OCI-LY7 (cell line): ENCODE data around the gene MCF2L2. TPM values are rescaled to one million over a fixed set of nuclear protein-coding genes. Genes with fewer than 3 reads are reported as not detected.

Source experiments
- BruUV-seq: library from RNA; stranded (reverse); fragments of 400-500 nt; replicated peaks from 2 replicates; lab custom pipeline; 2021; lab: Mats Ljungman, UMichigan
- CTCF ChIA-PET: fragments of 300-600 bp; sonication (Branson Sonifier 250); formaldehyde crosslinking; loops from one replicate; lab custom pipeline; 2022; ENCODE audit warnings: antibody characterized with exemption; ENCODE audit not compliant: unreplicated experiment; lab: Charles Lee
- POLR2A ChIA-PET: fragments of 300-600 bp; sonication (Branson Sonifier 250); formaldehyde crosslinking; loops from one replicate; lab custom pipeline; 2022; ENCODE audit warnings: antibody characterized with exemption; lab: Charles Lee
- DNase-seq: peaks from one replicate; pipeline ENCODE4 v3.0.0-alpha.2; 2015; ENCODE audit warnings: low spot score
- H2AFZ ChIP-seq: fragments of 200-600 bp; sonication (generic), shearing (Covaris generic); 2 replicates; pipeline ENCODE4 v1.6.1; 2014; ENCODE audit warnings: mild to moderate bottlenecking, antibody characterized with exemption, low read length, moderate library complexity
- H3K27ac ChIP-seq: fragments of 200-600 bp; sonication (generic); 2 replicates; pipeline ENCODE4 v1.5.1; 2014; ENCODE audit warnings: mixed run types, low read depth, mild to moderate bottlenecking, moderate library complexity, low read length, inconsistent platforms; ENCODE audit not compliant: poor library complexity, severe bottlenecking
- H3K36me3 ChIP-seq: fragments of 200-600 bp; sonication (generic); 2 replicates; pipeline ENCODE4 v1.6.1; 2014; ENCODE audit warnings: mild to moderate bottlenecking, antibody characterized with exemption, low read length, moderate library complexity, mixed read lengths; ENCODE audit not compliant: insufficient read depth
- H3K4me1 ChIP-seq: fragments of 200-600 bp; sonication (generic); 2 replicates; pipeline ENCODE4 v1.5.1; 2014; ENCODE audit warnings: mild to moderate bottlenecking, low read length; ENCODE audit not compliant: insufficient read depth, poor library complexity, severe bottlenecking
- H3K4me2 ChIP-seq: fragments of 200-600 bp; sonication (generic); 2 replicates; pipeline ENCODE4 v1.6.1; 2014; ENCODE audit warnings: mild to moderate bottlenecking, low read length
- H3K4me3 ChIP-seq: fragments of 200-600 bp; sonication (generic); 2 replicates; pipeline ENCODE4 v1.5.1; 2014; ENCODE audit warnings: mild to moderate bottlenecking, low read depth, low read length; ENCODE audit not compliant: poor library complexity, severe bottlenecking
- H3K79me2 ChIP-seq: fragments of 200-600 bp; sonication (generic); 2 replicates; pipeline ENCODE4 v1.6.1; 2016; ENCODE audit warnings: low read depth, mild to moderate bottlenecking, low read length, moderate library complexity, mixed read lengths; ENCODE audit not compliant: insufficient read depth
- H3K9me2 ChIP-seq: fragments of 200-600 bp; sonication (generic); 2 replicates; pipeline ENCODE4 v1.6.1; 2016; ENCODE audit warnings: mild to moderate bottlenecking, low read length, mixed read lengths; ENCODE audit not compliant: insufficient read depth
- H3K9me3 ChIP-seq: fragments of 200-600 bp; sonication (generic); 2 replicates; pipeline ENCODE4 v1.6.1; 2014; ENCODE audit warnings: mild to moderate bottlenecking, mixed run types, low read length, mixed read lengths
- H4K20me1 ChIP-seq: fragments of 200-600 bp; sonication (generic); 2 replicates; pipeline ENCODE4 v1.6.1; 2014; ENCODE audit warnings: mild to moderate bottlenecking, antibody characterized with exemption, low read length, moderate library complexity, mixed read lengths; ENCODE audit not compliant: insufficient read depth
- EZH2phosphoT487 ChIP-seq: fragments of 200-600 bp; sonication (generic); IDR thresholded peaks from 2 replicates; pipeline ENCODE4 v1.6.1; 2018; ENCODE audit warnings: low read depth, borderline replicate concordance, mild to moderate bottlenecking, mixed run types, antibody characterized with exemption, low read length, moderate library complexity, mixed read lengths
- intact Hi-C: fragments of 100-400 bp; cut with micrococcal nuclease; formaldehyde crosslinking; loops from one replicate; pipeline ENCODE4 v1.10.0; 2022; ENCODE audit not compliant: unreplicated experiment
- small RNA-seq: library from RNA; depleted of rRNA; stranded (forward); fragments of <200 nt; gene quantifications from one replicate; pipeline ENCODE3, GENCODE V24; 2014
- total RNA-seq, 2 experiments: library from RNA; depleted of rRNA in 1 of 2; stranded (reverse); fragments of >200 nt in 1 of 2; shearing (Covaris generic) in 1 of 2; gene quantifications; 2 replicates each; pipeline ENCODE4 v1.2.3, GENCODE V29; 2014 to 2022
- TF ChIP-seq, protein P1 (sequence below): fragments of 200-600 bp; sonication (generic); conservative IDR thresholded peaks from 2 replicates; pipeline ENCODE4 v1.5.1; 2014; ENCODE audit warnings: mild to moderate bottlenecking, antibody characterized with exemption, low read length, moderate library complexity, mixed read lengths

MCF2L2 gene
- total RNA-seq, 2 experiments from 2014 or later: 6.6 to 8.0 TPM

DNA sequence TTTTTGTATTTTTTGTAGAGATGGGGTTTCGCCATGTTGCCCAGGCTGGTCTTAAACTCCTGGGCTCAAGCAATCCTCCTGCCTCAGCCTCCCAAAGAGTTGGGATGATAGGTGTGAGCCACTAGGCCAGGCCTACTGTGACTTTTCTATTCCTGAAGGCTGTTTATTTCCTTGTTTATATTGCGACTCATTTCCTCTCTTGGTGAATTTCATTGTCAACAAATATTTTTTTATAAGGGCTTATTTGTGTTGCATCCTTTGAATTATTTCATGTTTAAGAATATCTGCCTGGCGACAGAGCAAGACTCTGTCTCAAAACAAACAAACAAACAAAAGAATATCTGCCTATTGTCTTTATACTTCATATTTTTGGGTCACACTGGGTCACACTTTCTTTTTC is 299.7 kb downstream of the MCF2L2 start:
- no peak for DNase-seq
- peaks cover 13% of the 10 kb centered on the region; the same call in 1 of the 2 replicates for H3K9me3 ChIP-seq
- no peaks in the 10 kb centered on the region for H3K9me2 ChIP-seq
- BruUV-seq: no TSS peak
- H3K4me2 ChIP-seq: no peak overlapping the region
- no peaks in the 10 kb centered on the region for H3K4me1 ChIP-seq
- H4K20me1 ChIP-seq: no peaks in the 10 kb centered on the region
- TF ChIP-seq, protein P1, sequence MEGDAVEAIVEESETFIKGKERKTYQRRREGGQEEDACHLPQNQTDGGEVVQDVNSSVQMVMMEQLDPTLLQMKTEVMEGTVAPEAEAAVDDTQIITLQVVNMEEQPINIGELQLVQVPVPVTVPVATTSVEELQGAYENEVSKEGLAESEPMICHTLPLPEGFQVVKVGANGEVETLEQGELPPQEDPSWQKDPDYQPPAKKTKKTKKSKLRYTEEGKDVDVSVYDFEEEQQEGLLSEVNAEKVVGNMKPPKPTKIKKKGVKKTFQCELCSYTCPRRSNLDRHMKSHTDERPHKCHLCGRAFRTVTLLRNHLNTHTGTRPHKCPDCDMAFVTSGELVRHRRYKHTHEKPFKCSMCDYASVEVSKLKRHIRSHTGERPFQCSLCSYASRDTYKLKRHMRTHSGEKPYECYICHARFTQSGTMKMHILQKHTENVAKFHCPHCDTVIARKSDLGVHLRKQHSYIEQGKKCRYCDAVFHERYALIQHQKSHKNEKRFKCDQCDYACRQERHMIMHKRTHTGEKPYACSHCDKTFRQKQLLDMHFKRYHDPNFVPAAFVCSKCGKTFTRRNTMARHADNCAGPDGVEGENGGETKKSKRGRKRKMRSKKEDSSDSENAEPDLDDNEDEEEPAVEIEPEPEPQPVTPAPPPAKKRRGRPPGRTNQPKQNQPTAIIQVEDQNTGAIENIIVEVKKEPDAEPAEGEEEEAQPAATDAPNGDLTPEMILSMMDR: no peak
- no peak for TF ChIP-seq EZH2phosphoT487
- intact Hi-C loops: loop anchor here (10.0 kb wide), 1 partner anchor 756 kb away; the partner anchor contains the start of gene PARL
- H2AFZ ChIP-seq: no peak overlapping the region
- no peak overlapping the region for H3K4me3 ChIP-seq
- no peaks in the 10 kb centered on the region for H3K36me3 ChIP-seq
- no peak overlapping the region for H3K27ac ChIP-seq
- ChIA-PET POLR2A (interaction anchor here (1.1 to 1.2 kb wide), 2 partner anchors 12 to 55 kb away, joined by 3 read pairs; no protein-coding TSS in a partner anchor), CTCF (no interaction called here)
- no peaks in the 10 kb centered on the region for H3K79me2 ChIP-seq

Small RNA genes within 50 kb of the gene (small RNA-seq; reads per million reads assigned to genes)
- gene RF00092 (not detected), gene RF00394 (not detected), gene RF01241 (not detected), gene RNA5SP151 (not detected), gene SNORA63D (0.26 reads per million)

Other genes starting within 250 kb of the MCF2L2 start
- gene B3GNT5, start 175.4 kb downstream of the MCF2L2 start, total RNA-seq (2014; rRNA removed; shearing (Covaris generic)): not detected in 2 replicates
- gene B3GNT5, start 175.4 kb downstream of the MCF2L2 start, total RNA-seq (2022): 0.11 TPM in 1 of 2 replicates, not detected in the other
- 143 TPM in 2 replicates for gene KLHL6, start 127.1 kb upstream of the MCF2L2 start, total RNA-seq (2014; rRNA removed; shearing (Covaris generic))
- gene KLHL6, start 127.1 kb upstream of the MCF2L2 start, total RNA-seq (2022): 169 and 191 TPM in 2 replicates
- 37.8 and 45.8 TPM in 2 replicates for gene KLHL24, start 207.0 kb upstream of the MCF2L2 start, total RNA-seq (2014; rRNA removed; shearing (Covaris generic))
- 34.0 and 53.0 TPM in 2 replicates for gene KLHL24, start 207.0 kb upstream of the MCF2L2 start, total RNA-seq (2022)